ENCODE results near the gene RAPGEF6. TPM values are rescaled to one million over a fixed set of nuclear protein-coding genes. Genes with fewer than 3 reads are reported as not detected.

Gene RAPGEF6
- total and polyA plus RNA-seq, 9 of the 15 experiments (the other 6 are each of a cell fraction or from before 2014, with no cell fraction given) = 2.7 to 23.4 (median 12.7) TPM

GRCh38 chr5:131637694-131638093, 2.7 kb upstream of the RAPGEF6 start (continued):
- TF ChIP-seq RBBP5 (IDR thresholded peaks at IDR 0.05; ENCODE audit: borderline replicate concordance, insufficient read depth, low read length, poor library complexity, severe bottlenecking) (no peak), E2F3 (CRISPR knock-in tag; IDR thresholded peaks at IDR 0.05) (no peak), E2F1 (CRISPR knock-in tag; IDR thresholded peaks at IDR 0.05) (no peak), TAL1 (IDR thresholded peaks at IDR 0.05) (0 out of 2 replicates have a peak, but pooled peaks have one; percentile 7), ASH1L (IDR thresholded peaks at IDR 0.05; ENCODE audit: borderline replicate concordance, low read depth, partially characterized antibody) (no peak), MXI1 (IDR thresholded peaks at IDR 0.05; ENCODE audit: low read depth, low read length) (no peak), ELK3 (CRISPR knock-in tag; IDR thresholded peaks at IDR 0.05) (no peak), PKNOX1 (IDR thresholded peaks at IDR 0.05) (peak; percentile 38; the same call in 1 of the 2 replicates), CBFA2T3 (IDR thresholded peaks at IDR 0.05) (peak; percentile 56), STAT5A (IDR thresholded peaks at IDR 0.05; ENCODE audit: borderline replicate concordance, low read length) (no peak), PRDM10 (IDR thresholded peaks at IDR 0.05; ENCODE audit: partially characterized antibody) (no peak), NFIC (IDR thresholded peaks at IDR 0.05) (peak; percentile 64), ZNF655 (CRISPR knock-in tag; IDR thresholded peaks at IDR 0.05) (no peak), CREBBP (IDR thresholded peaks at IDR 0.05; ENCODE audit: low read depth, low read length) (no peak), ZNF165 (CRISPR knock-in tag; IDR thresholded peaks at IDR 0.05; ENCODE audit: borderline replicate concordance) (no peak), POLR2B (IDR thresholded peaks at IDR 0.05; ENCODE audit: low read depth, partially characterized antibody) (no peak), GATA2 (CRISPR knock-in tag; IDR thresholded peaks at IDR 0.05) (no peak), SRF (CRISPR knock-in tag; IDR thresholded peaks at IDR 0.05) (no peak), CGGBP1 (CRISPR knock-in tag; IDR thresholded peaks at IDR 0.05) (no peak)

All from K562 (cell line).